HG03432 (cell line): ENCODE results near the gene WDR5B.

Experiments used
- ATAC-seq: cut with Tn5 transposase; IDR thresholded peaks from one replicate; pipeline ENCODE4 v1.9.1; 2021; ENCODE audit warnings: mild to moderate bottlenecking, moderate library complexity; ENCODE audit not compliant: unreplicated experiment

Gene WDR5B

GRCh38 chr3:122410111-122410510, 5.8 kb downstream of the WDR5B start:
- no peak for ATAC-seq

DNA sequence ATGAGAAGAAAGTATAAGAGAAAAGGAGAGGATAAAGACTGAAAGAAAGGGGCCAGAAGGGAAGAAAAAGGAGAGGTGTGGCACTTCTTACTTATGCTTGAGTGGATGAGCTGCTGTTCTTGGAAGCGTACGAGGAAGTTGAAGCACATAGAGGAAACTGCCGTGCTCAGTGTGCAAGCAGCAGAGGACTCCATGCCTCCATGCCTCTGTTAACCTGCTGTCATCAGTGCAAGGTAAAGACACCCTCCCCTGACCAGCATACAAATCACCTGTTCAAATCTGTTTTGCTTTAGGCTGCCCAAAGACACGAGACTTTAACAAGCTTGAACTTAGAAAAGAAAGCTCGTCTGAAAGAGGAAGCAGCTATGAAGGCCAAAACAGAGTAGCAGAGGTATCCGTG, 6.4 kb downstream of the WDR5B start:
- ATAC-seq, result no peak

GRCh38 chr3:122407946-122408345, 7.9 kb downstream of the WDR5B start:
- no peak for ATAC-seq

- no peak for ATAC-seq
Observed at GRCh38 chr3:122406198-122406597, 9.7 kb downstream of the WDR5B start.

DNA sequence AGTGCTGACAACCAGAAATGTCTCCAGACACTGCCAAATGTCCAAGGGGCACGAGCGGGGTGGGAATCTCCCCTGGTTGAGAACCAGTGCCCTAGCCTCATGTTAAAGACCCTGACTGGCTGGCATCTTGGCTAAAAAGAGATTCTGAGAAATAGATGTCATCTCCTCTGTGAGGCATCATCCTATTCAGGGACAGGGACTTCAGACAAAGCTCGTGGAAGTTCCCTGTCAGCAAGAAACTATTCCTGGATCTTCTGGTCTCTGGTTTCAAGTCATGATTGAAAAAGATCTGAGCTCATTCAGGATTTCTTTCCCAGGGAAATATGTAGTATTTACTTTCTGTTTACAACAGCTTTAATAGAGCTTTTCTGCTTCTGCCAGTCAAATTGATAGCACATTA, 10.8 kb downstream of the WDR5B start:
- ATAC-seq, result no peak

DNA sequence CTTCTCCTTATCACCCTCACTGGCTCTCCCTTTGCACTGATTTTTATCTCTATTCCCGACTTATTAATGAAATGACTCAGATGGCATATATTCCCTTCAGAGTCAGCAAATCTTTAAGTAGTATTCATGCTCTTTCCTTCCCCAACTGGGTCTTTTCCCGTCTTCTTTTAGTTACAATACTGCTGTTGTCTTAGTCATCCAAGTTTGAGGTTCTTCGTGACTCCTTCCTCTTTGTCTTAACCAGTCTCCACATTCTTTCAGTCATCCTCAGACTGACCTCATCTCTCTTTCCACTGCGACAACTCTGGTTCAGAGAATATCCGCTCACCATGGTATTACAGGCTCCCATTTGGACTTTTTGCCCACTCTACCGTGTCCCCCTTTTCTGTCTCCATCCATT, 12.4 kb downstream of the WDR5B start:
- ATAC-seq, result no peak

GRCh38 chr3:122398920-122399319, 16.9 kb downstream of the WDR5B start:
- ATAC-seq, result no peak

DNA sequence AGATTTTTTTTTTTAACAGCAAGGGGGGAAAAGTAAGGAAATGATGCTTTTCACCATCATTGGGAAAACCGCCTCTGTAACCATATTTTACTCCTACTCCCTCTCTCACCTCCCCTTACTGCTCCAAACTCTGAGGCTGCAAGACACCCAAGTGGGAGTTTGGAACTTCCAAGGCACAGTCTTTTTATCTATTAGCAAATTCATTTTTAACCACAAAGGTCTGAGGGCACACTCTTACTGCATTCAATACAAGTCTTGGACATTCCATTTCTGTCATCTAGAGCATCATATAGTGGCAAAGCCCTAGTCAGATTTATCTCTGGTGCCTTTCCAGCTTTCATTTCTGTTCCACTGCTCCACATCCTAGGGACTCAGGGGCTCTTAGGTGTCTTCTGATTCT, 18.7 kb downstream of the WDR5B start:
- no peak for ATAC-seq

DNA sequence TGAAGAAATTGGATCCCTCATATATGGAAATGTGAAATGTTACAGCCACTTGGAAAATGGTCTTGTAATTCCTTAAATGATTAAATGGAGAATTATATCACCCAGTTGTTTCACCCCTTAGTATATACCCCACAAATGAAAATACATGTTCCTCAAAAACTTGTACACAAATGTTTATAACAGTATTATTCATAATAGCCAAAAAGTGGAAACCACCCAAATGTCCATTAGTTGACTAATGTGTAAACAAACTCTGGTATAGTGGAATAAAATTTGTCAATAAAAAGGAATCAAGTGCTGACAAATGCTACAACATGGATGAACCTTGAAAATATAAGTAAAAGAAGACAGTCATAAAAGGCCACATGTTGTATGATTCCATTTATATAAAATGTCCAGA, 19.4 kb downstream of the WDR5B start:
- no peak for ATAC-seq

DNA sequence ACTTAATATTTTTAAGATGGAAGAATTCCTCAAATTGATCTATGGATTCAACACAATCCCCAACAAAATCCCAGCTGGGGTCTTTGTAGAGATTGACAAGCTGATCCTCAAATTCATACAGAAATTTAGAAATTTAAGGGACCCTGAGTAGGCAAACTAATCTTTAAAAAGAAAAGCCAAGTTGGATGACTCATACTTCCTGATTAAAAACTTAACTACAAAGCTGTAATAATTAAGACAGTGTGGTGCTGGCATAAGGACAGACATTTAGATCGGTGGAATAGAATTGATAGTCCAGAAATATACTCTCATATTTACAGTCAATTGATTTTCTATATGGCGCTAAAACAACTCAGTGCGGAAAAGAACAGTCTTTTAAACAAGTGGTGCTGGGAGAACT, 20.3 kb downstream of the WDR5B start:
- ATAC-seq, result no peak

GRCh38 chr3:122394173-122394572, 21.7 kb downstream of the WDR5B start:
- ATAC-seq, result no peak

DNA sequence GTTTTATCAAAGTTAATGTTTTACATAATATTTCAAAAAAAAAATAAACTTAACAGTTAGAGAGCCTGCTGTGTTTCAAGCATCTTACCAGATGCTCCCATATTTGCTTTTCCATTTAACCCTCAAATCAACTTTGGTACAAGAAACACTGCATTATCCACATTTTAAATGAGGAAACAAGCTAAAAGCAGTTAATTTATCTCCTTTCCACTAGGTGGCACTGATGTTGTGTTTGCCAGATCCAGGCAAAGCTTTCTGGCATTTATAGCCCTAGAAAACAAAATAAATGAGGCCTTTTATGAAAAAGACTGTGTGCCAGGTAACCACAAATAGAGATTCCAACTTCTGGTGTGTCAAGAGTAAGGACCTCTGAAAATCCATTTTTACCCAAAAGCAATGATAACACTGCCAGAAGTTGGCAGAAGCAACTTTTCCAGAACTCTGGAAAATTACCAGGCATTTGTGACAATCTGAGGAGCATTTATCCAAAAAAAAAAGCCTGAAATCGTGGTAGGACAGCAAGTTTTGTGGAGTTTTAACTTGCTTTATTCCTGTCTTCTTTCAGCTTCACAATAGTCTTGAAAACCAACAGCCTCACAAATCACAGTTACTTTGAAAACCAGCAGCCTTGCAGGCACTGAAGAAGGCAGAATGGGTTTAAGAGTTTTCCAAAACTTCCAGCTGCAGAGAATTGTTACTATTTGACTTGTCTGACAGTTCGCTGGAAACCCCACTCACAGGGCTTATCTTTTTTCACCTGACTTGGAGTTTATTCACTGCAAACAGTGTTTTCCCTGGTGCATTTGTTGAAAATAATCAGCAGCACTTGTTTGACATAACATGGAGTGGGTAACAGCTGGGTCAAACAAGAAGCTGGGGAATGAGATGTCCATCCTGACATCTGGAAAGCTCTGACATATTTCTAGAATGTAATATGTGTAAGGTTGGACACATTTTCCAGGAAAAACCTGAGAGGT, 22.7 kb downstream of the WDR5B start:
- no peak for ATAC-seq

DNA sequence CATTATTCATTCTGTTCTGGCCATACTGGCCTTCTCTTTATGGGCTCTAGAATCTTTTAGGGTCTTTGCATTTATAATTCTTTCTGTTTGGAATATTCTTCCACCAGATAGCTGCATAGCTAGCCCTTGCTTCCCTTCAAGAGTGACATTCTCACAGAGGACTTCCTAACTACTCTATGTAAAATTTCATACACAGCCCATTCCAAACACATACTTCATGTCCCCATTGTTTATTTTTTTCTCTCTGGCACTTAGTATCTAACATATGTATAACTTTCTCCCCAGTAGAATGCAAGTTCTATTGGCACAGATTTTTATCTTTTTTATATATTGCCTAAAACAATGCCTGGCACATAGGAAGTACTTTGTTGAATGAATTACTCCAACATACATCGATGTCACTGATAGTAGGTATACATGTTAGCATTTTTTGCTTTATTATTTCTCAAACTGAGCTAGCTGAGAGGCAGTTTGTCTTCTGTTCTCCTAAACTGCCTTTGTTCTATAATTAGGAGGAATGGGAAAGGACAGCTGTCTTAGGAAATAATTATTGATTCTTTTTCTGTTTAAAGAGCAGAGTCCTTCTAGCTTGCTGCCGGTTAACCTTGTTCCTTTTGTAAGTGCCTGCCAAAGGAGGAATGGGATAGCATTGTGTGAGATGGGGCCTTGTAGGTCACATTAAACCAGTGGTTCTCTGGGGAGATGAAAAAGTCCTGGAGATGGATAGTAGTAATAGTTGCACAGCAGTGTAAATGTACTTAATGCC, 24.0 kb downstream of the WDR5B start:
- ATAC-seq, result no peak

- ATAC-seq, result no peak
Observed at GRCh38 chr3:122390665-122391064, 25.2 kb downstream of the WDR5B start.

DNA sequence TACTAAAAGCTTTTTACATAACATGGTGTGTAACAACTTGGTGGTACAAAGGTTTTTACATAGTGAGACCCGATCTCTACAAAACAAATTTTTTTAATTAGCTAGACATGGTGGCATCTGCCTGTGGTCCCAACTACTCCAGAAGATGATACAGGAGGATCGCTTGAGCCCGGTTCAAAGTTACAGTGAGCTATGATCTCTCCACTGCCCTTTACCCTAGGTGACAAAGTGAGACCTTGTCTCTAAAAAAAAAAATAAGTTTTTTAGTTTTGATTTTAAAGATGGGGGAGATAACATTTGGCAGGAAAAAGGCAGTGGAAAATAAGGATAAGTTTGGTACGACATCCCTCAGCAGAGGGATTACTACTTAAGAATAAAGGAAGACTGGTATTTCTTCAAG, 26.0 kb downstream of the WDR5B start:
- no peak for ATAC-seq

- ATAC-seq, result no peak
Observed at GRCh38 chr3:122389197-122389596, 26.7 kb downstream of the WDR5B start.

DNA sequence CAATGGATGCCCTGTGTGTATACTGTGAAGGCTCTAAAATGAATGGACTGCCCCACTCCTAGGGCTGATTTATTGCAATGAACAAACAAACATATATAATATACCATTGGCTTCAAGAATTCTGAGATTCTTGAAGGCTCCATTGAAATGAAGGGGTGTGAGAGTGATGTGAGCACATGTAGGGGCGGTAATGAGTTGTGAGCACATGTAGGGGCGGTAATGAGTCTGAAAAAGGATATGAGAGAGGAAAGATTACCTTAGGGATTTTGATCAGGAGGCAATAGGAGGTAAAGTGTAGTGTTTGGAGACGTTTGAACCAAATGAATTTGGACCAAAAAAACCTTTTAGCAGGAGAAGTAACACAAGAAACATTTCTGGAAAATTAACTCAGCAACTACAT, 28.2 kb downstream of the WDR5B start:
- ATAC-seq, result no peak

DNA sequence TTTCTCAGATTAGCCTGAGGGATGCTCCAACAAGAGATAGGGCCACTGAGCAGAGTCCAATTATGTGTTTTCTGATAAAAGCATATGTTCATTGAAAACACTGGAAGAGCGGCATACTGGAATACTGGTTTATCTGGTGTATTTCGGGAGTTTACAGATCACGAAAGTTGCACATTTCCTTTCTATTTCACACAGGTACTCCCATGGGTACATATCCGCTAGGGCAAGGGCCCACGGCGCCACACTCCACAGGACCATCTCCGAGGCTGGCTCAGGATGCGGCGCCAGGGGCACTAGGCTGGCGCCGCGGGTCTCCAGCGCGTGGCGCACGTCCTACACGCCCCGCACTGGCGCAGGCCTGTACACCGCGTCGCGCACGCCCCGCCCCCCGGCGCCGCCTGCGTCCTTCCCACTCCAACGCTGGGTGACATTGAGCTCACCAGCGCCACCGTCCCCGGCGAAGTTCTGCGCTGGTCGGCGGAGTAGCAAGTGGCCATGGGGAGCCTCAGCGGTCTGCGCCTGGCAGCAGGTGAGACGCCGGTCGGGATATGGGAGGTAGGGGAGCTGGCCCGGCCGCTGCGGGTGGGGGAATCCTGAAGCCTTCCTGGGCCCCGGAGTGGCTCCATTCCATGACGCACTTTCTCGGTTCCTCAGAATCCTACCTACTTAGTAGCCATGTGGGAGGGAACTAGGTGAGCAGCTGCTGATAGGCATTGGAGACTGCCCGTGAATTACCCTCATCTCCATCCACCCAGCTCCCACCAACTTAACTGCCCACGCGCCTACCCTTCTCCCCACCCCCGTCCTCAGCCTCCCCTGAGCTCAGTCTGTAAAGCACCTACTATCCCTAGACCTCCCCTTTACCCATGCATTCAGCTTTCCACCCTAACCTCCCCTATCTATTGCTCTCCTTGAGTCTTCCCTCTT, 31.8 kb downstream of the WDR5B start, which contains the start of gene FAM162A:
TSS of gene FAM162A (plus strand) at position 412 of the 927 bp plus-strand sequence. CDS start at position 496, 84 bp downstream.
- peak; percentile 94 for ATAC-seq

DNA sequence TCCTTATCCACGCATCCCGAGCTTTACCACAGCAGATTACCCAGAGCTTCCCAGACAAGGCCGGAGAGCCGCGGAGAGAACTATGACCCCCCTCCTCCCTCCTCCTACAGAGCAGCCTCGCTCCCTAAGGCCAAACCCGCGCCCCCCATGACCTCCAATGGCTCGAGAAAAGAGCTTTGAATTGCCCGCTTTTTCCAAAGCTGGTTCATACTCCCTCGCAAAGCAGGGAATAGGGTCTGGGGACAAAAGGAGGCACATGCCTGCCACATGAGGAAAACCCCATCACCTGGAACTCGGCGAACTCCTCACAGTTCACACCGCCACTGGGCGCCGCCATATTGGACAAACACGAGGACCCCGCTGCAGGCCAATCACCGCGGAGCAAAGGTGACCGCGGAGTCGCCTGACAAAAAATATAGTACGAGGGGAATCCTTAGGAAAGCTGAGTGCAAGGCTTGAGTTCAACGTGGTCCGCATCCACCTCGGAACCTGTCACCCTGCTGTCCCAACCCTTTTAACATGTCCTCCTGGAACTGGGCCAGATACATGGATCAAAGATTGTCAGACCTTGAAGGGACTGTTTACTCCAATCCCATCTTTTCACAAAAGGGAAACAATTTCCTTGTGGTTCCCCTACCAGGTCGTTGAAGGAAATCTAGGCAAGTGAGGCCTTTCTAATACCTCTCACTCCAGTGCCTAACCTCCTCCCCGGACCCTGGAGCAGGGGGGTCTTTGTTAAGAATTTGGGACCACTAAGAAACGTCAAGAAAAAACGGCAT, 32.8 kb downstream of the WDR5B start, which contains the start of gene MIX23:
TSS of gene MIX23 (minus strand) at position 344 of the 779 bp plus-strand sequence. CDS start at position 337, 7 bp downstream.
- peak; percentile 47 for ATAC-seq

DNA sequence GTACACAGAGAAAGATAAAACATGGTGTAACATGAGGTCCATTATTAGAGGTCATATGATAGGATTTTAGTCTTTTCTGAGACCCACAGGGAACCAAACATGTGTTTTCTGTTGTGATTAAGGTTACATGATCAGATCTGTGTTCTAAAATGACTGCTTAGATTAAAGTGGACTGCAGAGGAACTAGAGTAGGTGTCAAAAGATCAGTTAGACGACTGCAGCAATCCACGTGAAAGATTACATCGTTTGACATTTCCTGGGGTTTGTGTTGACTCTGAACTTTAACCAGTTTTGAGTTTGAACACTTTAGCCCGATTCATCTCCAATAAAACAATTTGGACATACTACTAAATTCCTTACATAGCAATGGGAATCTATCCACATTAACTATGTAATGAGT, 37.9 kb downstream of the WDR5B start:
- no peak for ATAC-seq
